ENCODE results near the gene TBC1D30.

GRCh38 chr12:64876388-64877071, 52.1 kb downstream of the TBC1D30 start:
- TF ChIP-seq, protein P1, sequence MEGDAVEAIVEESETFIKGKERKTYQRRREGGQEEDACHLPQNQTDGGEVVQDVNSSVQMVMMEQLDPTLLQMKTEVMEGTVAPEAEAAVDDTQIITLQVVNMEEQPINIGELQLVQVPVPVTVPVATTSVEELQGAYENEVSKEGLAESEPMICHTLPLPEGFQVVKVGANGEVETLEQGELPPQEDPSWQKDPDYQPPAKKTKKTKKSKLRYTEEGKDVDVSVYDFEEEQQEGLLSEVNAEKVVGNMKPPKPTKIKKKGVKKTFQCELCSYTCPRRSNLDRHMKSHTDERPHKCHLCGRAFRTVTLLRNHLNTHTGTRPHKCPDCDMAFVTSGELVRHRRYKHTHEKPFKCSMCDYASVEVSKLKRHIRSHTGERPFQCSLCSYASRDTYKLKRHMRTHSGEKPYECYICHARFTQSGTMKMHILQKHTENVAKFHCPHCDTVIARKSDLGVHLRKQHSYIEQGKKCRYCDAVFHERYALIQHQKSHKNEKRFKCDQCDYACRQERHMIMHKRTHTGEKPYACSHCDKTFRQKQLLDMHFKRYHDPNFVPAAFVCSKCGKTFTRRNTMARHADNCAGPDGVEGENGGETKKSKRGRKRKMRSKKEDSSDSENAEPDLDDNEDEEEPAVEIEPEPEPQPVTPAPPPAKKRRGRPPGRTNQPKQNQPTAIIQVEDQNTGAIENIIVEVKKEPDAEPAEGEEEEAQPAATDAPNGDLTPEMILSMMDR (conservative IDR thresholded peaks at IDR 0.05 in 1 of 2, IDR thresholded peaks at IDR 0.05 in 1 of 2; ENCODE audit: extremely low read depth in 1 of 2, insufficient read depth in 1 of 2, low read depth in 1 of 2, low read length in 2 of 2), result no peak
- TF ChIP-seq EZH2 (IDR thresholded peaks at IDR 0.05; ENCODE audit: borderline replicate concordance, low read length), result no peak

All from mammary epithelial cell (primary cell).